ENCODE data around the gene PPIL6. TPM values are rescaled to one million over a fixed set of nuclear protein-coding genes. Genes with fewer than 3 reads are reported as not detected.

PPIL6 gene
- total RNA-seq, 4 donors from 2014 or later = 1.2 to 16.5 (median 4.8) TPM

- no peak for TF ChIP-seq EP300 (IDR thresholded peaks at IDR 0.05)
- no peak for DNase-seq (ENCODE audit: low spot score in 2 of 2)
- Histone ChIP-seq H3K9me3 (peaks cover 0 to 12% (median 0%) of the 10 kb centered on the region in 4 donors), H3K36me3 (peaks cover 0 to 92% (median 4%) of the 10 kb centered on the region in 3 donors), H3K4me1 (peaks cover 0 to 20% (median 3%) of the 10 kb centered on the region in 4 donors), H3K27ac (no peak overlapping the region), H3K4me3 (no peak overlapping the region), H3K27me3 (no peaks in the 10 kb centered on the region)
Observed at GRCh38 chr6:109358204-109358603, 82.2 kb downstream of the PPIL6 start.

GRCh38 chr6:109356237-109356636 lies 84.2 kb downstream of the PPIL6 start:
- TF ChIP-seq EP300 (IDR thresholded peaks at IDR 0.05) (no peak), CTCF (IDR thresholded peaks at IDR 0.05) (no peak), POLR2A (IDR thresholded peaks at IDR 0.05) (no peak)
- Histone ChIP-seq H3K9me3 (peaks cover 0 to 12% (median 0%) of the 10 kb centered on the region in 4 donors), H3K27me3 (no peaks in the 10 kb centered on the region), H3K4me3 (no peak overlapping the region), H3K36me3 (peaks cover 0 to 75% (median 4%) of the 10 kb centered on the region in 3 donors), H3K27ac (no peak overlapping the region), H3K4me1 (peaks cover 0 to 25% (median 6%) of the 10 kb centered on the region in 4 donors)
- DNase-seq (ENCODE audit: low spot score in 2 of 2) = no peak
- WGBS, 2 donors = 96 to 99% methylated on average over 3 of the region's 3 CpGs

DNA sequence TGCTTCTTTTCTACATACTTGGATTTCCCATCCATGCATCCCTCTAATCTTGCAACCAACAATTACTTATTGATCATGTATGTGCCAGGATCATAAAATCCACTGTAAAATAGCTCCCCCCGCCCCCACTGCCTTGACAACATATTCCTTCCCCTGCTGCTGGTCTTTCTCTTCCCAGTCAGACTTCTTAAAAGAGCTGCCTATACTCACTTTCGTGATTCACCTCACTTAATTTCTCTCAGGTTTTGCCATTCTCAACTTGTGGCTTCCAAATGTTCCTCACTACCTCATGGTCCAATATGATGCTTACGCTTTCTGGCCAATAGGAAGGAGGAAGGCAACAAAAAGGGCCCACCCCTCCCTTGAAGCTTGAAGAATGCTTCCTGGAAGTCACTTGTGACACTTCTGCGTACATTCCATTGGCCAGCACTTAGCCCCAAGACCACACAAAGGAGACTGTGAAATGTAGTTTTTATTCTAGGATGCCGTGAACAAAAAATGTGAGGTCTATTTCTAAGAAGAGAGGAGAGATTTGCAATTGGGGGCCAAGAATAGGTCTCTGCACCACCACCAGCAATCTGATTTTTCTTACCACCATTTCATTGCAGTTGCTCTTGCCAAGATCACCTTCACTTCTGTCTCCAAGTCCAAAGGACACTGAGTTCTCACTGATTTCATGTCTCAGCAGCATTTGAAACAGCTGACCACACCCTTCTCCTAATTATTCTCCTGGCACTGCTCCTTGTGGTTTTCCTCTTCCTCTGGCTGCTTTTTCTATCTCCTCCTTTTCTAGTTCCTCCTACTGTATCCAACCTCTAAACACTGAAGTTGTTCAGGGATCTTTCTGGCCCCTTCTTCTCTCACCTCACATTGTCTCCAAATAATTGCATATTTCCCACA lies 88.9 kb downstream of the PPIL6 start:
- Histone ChIP-seq H3K9me3 (peaks cover 0 to 7% (median 0%) of the 10 kb centered on the region in 4 donors), H3K36me3 (peaks cover 0 to 29% (median 4%) of the 10 kb centered on the region in 3 donors), H3K27me3 (no peaks in the 10 kb centered on the region), H3K4me1 (peaks cover 0 to 33% (median 10%) of the 10 kb centered on the region in 4 donors), H3K4me3 (no peak overlapping the region), H3K27ac (no peak overlapping the region)
- peak in 1 of 2 donors; percentile 46 for DNase-seq (ENCODE audit: low spot score in 2 of 2)
- TF ChIP-seq POLR2A (IDR thresholded peaks at IDR 0.05) (no peak), CTCF (IDR thresholded peaks at IDR 0.05) (no peak), EP300 (IDR thresholded peaks at IDR 0.05) (peak in 1 of 2 donors; percentile 76)
- WGBS, 2 donors = 89 to 92% methylated on average over 5 of the region's 5 CpGs

GRCh38 chr6:109349419-109349987 lies 90.9 kb downstream of the PPIL6 start:
- no peak for TF ChIP-seq CTCF (IDR thresholded peaks at IDR 0.05)
- no peak for TF ChIP-seq POLR2A (IDR thresholded peaks at IDR 0.05)
- no peak for TF ChIP-seq EP300 (IDR thresholded peaks at IDR 0.05)
- Histone ChIP-seq H3K4me3 (no peak overlapping the region), H3K27ac (peak overlapping the region in 1 of 4 donors; percentile 35), H3K36me3 (peaks cover 0 to 15% (median 0%) of the 10 kb centered on the region in 3 donors), H3K27me3 (no peaks in the 10 kb centered on the region), H3K9me3 (no peaks in the 10 kb centered on the region), H3K4me1 (peaks cover 0 to 33% (median 10%) of the 10 kb centered on the region in 4 donors)
- 50 to 58% methylated on average over 3 of the region's 3 CpGs for WGBS, 2 donors
- peak in 1 of 2 donors; percentile 25 for DNase-seq (ENCODE audit: low spot score in 2 of 2)

DNA sequence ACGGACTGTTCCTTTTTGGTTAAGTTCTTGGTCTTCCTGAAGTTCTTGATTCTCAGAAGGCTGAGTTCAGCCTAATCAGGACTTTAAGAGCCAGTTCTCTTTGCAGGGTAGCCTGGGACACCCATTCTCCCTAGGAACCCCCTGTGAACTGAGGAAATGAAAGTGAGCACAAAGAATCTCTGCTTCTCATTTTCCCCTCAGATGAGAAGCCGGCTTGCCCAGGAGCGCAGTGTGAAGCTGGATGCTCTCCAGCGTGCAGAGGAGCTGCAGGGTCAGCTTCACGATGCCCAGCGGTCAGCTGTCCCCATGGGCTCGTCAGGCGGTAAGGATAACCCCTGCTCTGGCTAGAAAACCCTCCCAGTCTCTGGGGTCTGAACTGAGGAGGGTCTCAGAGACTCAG lies 92.2 kb downstream of the PPIL6 start:
- Histone ChIP-seq H3K36me3 (peaks cover 0 to 3% (median 0%) of the 10 kb centered on the region in 3 donors), H3K27me3 (no peaks in the 10 kb centered on the region), H3K4me1 (peaks cover 0 to 33% (median 10%) of the 10 kb centered on the region in 4 donors), H3K27ac (peak overlapping the region in 1 of 4 donors; percentile 45), H3K9me3 (no peaks in the 10 kb centered on the region), H3K4me3 (no peak overlapping the region)
- DNase-seq (ENCODE audit: low spot score in 2 of 2) = no peak
- TF ChIP-seq EP300 (IDR thresholded peaks at IDR 0.05) = no peak
- no peak for TF ChIP-seq POLR2A (IDR thresholded peaks at IDR 0.05)
- TF ChIP-seq CTCF (IDR thresholded peaks at IDR 0.05) = no peak
- 73 to 78% methylated on average over 6 to 8 of the region's 8 CpGs for WGBS, 2 donors

All from tibial nerve (tissue), 4 donors.